NCI-H1092 (cell line): ENCODE data around the gene TPP1.
A peak's percentile ranks its signal among the peaks of the same experiment; 100 is the strongest.

Experiments used
- DNase-seq: peaks from one replicate; lab custom pipeline; 2025; lab: John Stamatoyannopoulos, UW

TPP1 gene

GRCh38 chr11:6627762-6628241 lies 8.6 kb upstream of the TPP1 start:
- no peak for DNase-seq

DNA sequence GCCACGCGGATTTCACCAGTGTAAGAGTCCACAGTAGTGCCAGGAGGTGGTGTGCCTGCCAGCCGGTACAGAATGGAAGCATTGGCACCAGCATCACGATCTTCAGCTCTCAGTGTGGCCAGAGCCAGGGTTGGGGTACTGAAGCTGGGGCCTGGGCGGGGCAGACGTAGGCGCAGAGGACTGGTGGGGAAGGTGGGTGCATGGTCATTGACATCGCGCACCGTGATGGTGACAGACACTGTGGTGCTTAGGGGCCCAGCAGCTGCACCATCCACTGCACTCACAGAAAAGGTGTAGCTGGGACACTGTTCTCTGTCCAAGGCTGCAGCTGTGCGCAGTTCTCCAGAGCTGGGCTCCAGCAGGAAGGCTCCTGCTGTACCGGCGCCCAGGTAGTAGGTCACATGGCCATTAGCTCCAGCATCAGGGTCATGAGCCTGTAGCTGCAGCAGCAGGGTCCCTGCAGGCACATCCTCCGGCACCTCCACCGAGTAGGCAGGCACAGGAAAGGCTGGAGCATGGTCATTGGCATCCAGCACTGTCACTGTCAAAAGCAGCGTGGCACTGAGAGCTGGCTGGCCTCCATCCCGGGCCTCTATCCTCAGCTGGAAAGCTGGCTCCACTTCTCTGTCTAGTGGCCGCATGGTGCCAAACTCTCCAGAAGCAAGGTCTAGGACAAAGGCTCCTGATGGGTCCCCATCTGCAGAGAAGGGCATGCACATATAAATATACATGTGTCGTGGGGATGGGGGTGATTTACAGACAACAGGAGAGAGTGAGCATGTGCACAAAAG lies 7.9 kb upstream of the TPP1 start:
- no peak for DNase-seq

DNA sequence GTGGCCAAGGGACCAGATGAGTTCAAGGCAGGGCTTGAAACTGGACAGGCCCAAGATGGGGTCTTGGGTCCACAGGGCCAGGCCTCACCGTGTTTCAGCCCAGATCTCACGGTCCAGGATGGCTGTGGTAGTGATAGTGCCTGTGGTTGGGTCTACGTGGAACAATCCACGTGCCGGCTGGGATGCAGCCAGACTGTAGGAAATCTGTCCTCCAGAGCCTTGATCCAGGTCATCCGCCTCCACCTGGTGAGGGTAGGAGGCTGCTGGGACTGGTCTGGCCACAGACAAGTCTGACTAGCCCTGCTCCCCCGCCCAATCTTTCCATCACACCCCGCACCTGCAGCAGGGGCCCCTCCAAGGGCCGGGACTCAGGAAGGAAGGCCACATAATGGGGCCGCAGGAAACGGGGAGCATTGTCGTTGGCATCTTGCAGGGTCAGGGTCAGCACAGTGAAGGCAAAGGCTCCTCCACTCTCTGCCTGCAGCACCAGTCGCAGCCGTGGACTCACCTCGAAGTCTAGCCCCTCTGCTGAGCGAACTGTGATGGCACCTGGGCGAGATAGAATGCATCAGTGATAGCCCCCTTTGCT lies 6.7 kb upstream of the TPP1 start:
- DNase-seq: no peak

- no peak for DNase-seq
Measured at GRCh38 chr11:6625156-6625831, 6.1 kb upstream of the TPP1 start.

DNA sequence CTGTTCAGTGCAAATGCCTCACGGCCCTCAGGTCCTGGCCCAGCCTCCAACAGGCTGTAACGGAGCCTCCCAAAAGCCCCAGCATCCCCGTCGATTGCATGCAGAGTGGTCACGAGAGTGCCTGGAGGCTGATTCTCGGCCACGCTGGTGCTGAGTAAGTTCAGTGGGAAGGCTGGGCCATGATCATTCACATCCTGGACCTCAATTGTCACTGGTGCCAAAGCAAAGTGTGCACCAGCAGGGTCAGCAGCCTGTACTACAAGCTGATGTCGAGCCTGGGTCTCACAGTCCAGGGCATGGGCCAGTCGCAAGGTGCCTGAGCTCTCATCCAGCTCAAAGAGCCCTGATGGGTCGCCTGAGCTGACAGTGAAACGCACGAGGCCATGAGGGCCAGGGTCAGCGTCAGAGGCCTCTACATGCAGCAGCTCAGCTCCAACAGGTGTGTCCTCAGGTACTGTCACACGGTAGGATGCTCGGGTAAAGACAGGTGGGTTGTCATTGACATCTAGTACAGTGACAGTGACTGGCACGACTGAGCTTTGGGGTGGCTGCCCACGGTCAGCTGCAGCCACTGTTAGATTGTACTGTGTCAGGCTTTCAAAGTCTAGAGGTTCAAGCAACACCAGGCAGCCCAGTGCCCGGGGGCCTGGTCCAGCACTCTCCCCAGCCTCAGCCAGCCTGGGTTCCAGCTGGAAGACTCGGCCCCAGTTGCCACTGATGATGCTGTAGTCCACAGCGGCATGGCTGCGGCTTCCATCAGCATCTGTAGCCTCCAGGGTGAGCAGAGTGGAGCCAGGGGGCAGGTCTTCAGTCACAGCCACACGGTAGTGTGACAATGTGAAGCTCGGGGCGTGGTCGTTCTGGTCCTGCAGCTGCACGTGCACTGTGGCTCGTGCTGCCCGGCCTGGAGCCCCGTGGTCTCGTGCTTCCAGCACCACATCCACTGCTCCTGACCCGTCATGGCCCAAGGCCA lies 4.5 kb upstream of the TPP1 start:
- no peak for DNase-seq

DNA sequence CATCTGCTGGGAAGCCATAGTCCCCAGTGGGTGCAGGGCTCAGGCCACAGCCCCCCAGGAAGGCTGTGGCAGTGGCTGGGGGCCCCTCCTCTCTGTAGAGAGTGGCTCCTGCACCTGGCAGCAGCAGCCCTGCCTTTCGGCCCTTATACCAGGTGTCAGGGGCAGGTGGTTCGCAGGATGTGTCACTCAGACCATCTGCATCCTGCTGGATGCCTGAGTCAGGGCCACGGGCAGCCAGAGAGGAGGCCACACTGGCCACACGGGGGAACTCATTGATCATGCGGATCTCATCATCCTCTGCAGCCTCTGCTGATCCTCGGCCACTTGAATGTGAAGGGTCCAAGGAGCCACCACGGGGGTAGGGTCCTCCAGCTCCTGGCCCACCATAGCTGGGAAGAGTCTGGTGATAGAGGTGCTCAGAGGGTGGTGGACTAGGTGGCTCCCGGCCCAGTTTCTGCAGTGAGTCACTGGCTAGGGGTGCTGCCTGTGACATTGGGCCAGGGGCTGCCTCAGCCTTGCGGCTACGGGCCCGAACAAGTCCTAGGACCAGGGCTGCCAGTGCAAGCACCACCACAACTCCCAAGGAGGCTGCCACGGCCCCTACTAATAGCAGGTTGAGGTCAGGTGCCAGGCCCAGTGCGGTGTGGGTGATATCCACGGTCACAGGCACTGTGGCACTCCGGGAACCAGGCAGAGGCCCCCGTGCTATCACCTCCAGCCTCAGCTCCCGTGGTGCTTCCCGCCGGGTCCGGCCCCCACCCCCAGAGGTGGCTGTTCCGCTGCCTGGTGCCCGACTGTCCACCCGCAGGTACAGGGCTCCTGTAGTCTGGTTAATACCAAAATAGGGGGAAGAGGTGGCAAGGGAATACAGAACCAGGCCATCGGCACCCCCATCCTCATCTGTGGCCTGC lies 3.3 kb upstream of the TPP1 start:
- no peak for DNase-seq

DNA sequence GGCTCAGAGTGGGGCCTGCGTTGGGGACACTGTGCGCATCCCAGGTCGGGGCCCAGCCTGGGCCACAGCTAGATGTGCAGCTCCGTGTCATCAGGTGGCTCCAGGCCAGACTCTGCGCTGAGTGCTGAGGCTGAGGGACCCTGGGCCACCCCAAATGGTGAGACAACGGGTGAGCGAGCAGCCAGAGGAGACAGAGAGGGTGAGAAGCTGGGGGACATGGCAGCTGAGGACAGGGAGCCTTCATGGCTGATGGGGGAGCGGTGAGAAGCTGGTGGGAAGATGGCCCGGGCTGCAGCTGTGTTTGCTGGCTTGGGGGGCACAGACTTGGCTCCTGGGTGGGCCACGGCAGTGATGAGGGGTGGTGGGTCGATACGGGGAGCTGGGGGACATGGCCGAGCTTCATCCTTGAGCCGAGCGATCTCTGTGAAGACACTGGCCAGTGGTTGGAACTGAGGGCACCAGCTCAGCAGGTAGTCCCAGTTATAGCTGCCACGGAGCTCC lies 2.5 kb upstream of the TPP1 start:
- DNase-seq: no peak

DNA sequence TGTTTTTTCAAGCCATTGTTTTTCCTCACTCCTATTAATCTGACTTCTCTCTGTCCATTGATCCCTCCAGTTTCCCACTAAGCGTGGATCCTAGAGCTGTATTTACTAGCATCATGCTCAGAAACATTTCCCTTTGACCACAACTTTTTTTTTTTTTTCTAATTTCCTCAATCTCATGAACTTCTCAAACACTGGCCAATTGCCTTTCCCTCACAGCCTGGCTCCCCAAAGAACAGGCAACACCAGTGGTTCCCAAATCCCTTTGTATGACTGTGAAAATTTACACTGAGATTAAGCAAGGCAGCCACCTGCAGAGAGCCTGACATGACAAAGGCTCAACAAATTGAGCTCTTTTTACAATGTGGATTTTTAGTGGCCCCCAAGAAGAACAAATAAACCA lies 1.4 kb upstream of the TPP1 start:
- DNase-seq: no peak

DNA sequence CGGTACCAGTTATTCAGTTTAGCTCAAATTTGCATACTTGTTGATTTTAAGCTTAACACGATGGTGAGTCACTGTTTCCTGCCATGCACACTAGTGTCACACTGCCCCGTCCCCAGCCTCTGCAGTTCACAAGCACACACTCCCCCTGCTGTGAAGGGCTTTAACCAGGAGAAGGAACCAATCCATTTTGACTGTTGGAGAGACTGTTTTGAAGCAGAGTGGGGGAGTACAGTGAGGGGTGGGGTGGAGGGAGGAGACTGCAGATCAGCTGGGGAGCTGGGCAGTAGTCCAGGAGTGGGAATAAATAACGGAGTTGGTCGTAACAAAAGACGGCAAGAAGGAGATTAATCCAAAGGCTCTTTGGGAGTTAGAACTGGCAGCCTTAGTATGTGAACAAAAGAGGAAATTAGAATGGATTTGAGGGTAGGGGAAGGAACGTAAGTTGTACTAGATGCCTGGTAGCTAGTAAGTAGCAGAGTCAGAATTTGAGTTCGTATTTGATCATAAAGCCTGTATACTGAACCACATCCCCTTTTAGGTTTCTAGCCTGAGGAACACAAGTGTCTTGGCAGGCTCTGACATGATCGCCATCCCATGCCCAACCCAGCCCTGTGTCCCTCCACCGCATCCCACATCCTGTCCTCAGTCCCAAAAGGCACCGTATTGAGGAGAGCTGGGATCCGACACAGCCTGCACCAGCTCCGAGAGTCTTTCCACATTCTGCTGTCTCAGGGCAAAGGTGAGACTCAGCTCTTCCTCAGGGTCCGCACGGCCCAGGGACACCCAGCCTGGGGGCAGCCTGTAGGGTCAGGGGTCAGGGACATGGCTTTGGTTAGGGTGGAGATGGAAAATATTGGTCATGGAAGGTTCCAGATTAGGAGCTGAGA lies 862 bp downstream of the TPP1 start:
- no peak for DNase-seq

- no peak for DNase-seq
Measured at GRCh38 chr11:6617315-6617781, 1.9 kb downstream of the TPP1 start.

DNA sequence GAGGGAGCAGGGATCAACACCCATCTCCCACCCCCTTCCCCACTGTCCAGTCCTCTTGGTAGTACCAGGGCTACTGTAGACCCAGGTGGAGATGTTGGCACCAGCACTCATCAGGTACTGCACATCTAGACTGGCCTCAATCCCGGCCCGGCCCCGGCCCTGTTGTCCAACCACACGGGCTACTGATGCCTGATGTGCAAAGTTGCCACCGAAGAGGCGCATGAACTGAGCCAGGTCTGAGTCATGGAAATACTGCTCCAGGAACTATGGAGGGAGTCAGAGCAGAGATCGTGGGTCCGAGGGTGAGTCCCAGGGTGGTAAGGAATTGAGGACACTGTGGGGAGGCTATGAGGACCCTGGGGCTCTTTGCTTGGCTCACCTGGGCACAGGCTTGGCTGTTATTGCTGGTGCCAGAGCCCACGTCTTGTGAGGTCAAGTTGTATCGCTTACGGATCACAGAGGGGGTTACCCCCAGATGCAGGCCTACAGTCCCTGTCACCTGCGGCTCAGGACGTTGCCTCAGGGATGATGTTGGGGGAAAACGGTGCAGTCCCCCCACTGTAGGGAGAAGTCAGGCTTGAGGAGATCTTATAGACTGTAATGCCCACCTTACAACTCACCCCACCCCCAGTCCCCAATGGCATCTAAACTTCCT lies 2.5 kb downstream of the TPP1 start:
- no peak for DNase-seq

GRCh38 chr11:6615882-6616585 lies 3.2 kb downstream of the TPP1 start:
- DNase-seq: no peak

DNA sequence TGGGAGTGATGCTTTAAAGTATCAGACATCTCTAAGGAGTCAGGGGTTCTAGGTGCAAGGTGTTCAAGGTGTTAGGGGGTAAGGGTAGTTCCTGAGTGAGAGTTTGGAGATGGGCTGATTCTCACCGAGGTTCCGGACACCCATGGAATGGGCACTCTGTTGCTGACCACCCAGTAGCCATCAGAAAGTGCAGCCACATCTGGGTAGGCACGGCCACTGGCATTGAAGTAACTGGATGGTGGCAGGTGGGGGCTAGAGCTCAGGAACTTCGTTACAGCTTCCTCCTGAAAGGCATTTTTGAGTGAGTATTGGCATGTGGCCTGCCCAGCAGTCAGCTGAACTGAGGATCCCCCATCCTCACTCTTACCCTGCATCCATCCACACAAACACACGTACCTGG lies 4.2 kb downstream of the TPP1 start:
- DNase-seq: no peak

DNA sequence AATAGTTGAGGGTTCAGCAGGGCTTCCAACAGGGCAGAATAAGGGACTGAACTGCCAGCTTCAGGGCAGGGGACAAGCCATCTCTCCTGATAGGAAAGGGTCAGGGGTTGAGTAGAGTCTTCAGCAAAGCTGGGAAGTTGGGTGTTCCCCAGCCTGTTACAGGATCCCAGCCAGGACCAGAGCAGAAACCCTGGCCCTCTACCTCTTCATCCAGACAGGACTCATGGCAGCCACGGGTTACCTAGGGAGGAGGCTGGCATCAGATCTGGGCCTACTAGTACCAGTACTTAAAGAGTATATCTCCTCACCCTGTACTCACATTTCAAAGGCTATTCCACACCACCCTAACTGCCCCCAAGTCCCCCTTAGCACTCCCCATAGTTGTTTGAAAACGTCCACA lies 4.8 kb downstream of the TPP1 start:
- DNase-seq: no peak

DNA sequence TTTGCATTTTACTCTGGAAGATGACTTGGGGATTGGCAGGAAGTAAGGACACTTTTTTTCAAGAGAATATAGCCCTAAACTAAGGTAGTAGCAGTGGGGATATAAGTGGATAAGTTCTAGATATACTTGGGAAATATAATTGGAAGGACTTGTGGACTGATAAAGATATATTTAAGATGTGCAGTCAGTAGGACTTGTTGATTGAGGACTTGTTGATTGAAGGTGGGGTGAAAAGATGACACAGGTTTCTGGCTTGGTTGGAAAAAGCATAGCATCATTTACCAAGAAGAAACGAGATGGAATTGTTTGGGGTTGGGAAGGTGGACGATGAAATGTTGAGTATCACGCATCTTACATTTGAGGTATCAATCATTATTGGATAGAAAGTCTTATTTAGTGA lies 5.7 kb downstream of the TPP1 start:
- DNase-seq: no peak

DNA sequence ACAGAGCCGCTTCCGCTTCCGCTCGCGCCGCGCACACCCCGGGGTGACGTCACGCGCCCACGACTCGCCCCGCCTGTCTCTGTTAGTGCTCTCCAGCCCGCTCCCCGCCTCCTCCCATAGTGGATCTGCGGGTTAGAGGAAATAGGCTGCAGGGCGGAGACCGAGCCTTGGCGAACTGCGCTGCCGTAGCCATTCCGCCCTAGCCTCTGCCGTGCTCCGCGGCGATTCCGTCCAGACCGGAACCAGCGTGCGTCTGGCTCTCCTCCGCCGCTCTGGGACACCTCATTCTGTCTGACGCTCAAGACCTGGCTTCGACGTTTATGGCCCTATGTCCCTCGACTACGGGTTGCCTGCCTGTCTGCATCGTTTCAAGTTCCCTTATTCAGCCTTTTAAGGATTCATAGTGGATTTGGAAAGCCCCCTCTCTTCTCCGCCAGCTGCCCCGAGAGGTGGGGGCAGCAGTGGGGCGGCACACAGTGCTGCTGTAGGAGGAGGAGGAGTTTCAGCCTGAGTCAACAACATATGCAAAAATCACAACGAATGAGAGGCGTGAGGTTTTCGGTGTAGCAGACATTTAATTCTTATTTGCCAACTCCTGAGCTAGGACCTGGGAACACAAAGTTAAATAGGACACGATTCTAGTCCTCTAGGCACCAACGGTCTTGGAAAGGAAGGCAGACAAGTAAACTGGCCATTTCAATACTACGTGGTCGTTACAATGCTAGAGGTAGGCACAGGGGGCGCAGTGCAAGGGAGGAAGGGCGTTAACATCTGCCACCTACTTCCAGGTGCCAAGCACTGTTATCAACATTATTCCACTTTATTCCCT lies 6.8 kb downstream of the TPP1 start, which contains the start of gene TAF10:
Gene TAF10 (minus strand): TSS at position 4 of the 829 bp plus-strand sequence. CDS start 27 bp downstream, outside the sequence.
- DNase-seq: peak; percentile 93

GRCh38 chr11:6611963-6612212 lies 7.3 kb downstream of the TPP1 start:
- no peak for DNase-seq
